ENCODE measurements around the gene BMP2K.
"Not testable (repeated sequence)": the region's sequence is repeated elsewhere in the genome, so short reads cannot be mapped to it uniquely, and the experiment has no call there.

BMP2K gene

DNA sequence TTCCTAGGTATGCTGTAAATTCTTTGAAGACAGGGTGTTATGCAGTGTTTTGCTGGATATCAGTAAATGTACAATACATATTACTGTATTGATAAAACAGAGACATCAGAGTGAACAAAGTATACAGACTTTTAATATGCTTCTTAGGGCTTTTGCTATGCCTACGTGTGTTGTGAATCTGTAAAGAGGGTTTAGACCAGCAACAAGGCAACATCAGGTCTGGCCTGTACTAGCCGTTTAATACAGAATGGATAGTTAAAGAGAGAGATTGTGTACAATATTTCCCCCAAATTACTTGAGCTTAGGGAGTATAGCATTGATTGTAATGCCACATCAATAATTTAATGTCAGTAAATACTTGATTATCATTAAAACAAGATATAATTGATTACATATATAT is 87.8 kb downstream of the BMP2K start:
- POLR2A ChIA-PET: no interaction called here

DNA sequence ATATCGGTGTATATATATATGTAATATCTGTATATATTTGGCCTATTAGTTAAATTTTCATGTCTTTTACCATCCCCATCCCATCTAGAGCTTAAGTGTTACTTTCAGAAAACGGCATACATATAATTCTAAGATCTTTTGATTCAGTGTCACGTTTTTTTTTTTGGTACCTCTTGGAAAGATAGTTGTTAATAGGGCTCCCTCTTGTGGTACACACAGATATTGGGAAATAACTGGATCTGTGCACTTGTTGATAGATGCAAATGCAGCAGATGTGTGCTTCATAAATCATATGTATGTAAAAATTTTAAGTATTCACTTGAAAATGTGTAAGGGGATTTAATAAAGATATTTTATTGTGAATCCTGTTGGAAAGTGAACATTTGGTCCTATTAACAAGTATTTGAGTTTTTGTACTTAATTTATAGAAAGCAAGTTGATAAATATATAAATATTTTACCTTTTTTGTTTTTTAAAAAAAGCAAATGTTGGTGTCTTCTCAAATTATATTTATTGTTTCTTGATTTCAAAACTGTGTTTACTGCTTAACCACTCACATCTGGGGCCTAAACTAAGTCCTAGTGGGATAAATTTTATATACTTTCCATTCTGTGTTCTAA is 88.4 kb downstream of the BMP2K start:
- ChIA-PET CTCF (interaction anchor here (0.7 to 4.8 kb wide), 25 partner anchors 8 to 1222 kb away, joined by 3 to 98 read pairs (median 5); partner anchors contain the start of gene ANXA3), POLR2A (no interaction called here)
- no peak overlapping the region for H3K4me3 ChIP-seq (ENCODE audit: low read depth, low read length)
- TF ChIP-seq, protein P1, sequence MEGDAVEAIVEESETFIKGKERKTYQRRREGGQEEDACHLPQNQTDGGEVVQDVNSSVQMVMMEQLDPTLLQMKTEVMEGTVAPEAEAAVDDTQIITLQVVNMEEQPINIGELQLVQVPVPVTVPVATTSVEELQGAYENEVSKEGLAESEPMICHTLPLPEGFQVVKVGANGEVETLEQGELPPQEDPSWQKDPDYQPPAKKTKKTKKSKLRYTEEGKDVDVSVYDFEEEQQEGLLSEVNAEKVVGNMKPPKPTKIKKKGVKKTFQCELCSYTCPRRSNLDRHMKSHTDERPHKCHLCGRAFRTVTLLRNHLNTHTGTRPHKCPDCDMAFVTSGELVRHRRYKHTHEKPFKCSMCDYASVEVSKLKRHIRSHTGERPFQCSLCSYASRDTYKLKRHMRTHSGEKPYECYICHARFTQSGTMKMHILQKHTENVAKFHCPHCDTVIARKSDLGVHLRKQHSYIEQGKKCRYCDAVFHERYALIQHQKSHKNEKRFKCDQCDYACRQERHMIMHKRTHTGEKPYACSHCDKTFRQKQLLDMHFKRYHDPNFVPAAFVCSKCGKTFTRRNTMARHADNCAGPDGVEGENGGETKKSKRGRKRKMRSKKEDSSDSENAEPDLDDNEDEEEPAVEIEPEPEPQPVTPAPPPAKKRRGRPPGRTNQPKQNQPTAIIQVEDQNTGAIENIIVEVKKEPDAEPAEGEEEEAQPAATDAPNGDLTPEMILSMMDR (IDR thresholded peaks at IDR 0.05; ENCODE audit: insufficient read depth, low read length, missing control alignments): peak; percentile 41
- peak; percentile 38 for DNase-seq (ENCODE audit: low read depth, low spot score)

More for the DNA sequence above, 87.8 kb downstream of the BMP2K start:
- CTCF ChIA-PET: interaction anchor here (0.7 to 4.8 kb wide), 26 partner anchors 9 to 1222 kb away, joined by 3 to 98 read pairs (median 4); partner anchors contain the start of gene ANXA3
- TF ChIP-seq, protein P1 (IDR thresholded peaks at IDR 0.05; ENCODE audit: insufficient read depth, low read length, missing control alignments): no peak
- DNase-seq (ENCODE audit: low read depth, low spot score): no peak
- no peak overlapping the region for H3K4me3 ChIP-seq (ENCODE audit: low read depth, low read length)

DNA sequence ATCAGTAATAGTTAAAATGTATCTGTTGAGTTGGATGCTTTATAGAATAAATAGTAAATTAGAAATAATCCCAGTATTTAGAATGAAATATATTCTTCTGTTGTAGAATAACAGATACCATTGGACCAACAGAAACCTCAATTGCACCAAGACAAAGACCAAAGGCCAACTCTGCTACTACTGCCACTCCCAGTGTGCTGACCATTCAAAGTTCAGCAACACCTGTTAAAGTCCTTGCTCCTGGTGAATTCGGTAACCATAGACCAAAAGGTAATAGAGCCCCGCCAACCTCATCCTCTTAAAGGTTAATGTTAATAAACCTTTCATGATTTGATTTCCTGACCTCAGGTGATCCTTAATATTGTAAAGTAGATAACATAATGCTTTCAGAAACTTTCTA is 89.3 kb downstream of the BMP2K start:
- no peak overlapping the region for H3K4me3 ChIP-seq (ENCODE audit: low read depth, low read length)
- TF ChIP-seq, protein P1 (IDR thresholded peaks at IDR 0.05; ENCODE audit: insufficient read depth, low read length, missing control alignments): no peak
- CTCF ChIA-PET: interaction anchor here (0.8 to 4.8 kb wide), 7 partner anchors 11 to 314 kb away, joined by 3 to 98 read pairs (median 8); partner anchors contain the start of gene ANXA3
- DNase-seq (ENCODE audit: low read depth, low spot score): no peak
- POLR2A ChIA-PET: no interaction called here

DNA sequence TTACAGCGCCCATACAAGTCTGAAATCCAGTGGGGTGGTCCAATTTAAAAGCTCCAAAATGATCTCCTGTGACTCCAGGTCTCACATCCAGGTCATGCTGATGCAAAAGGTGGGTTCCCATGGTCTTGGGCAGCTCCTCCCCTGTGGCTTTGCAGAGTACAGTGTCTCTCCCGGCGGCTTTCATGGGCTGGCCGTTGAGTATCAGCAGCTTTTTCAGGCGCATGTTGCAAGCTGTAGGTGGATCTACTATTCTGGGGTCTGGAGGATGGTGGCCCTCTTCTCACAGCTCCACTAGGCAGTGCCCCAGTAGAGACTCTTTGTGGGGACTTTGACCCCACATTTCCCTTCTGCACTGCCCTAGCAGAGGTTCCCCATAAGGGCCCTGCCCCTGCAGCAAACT is 92.6 kb downstream of the BMP2K start:
- DNase-seq (ENCODE audit: low read depth, low spot score); H3K4me3 ChIP-seq (ENCODE audit: low read depth, low read length): not testable (repeated sequence)
- ChIA-PET POLR2A (interaction anchor here (0.7 kb wide), 1 partner anchor 15 kb away, joined by 3 read pairs; no protein-coding TSS in a partner anchor), CTCF (interaction anchor here (2.8 kb wide), 1 partner anchor 256 kb away, joined by 11 read pairs; no protein-coding TSS in a partner anchor)

DNA sequence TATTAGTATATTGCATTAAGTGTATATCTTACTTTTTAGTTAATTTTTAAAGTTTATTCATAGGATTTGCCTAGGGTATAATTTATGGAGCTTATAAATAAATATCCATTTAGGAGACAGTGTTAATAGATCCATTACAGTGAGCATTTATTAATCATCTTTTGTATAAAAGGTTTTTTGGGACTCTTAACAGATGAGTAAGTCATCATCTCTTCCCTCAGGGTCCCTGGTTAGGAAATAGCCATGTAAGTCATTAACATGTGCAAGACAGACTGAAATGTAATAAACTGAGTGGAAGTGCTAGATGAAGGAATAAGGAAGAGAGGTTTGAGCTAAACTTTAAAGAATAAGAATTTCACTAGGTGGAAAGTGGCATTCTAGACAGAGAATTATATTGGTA is 93.9 kb downstream of the BMP2K start:
- CTCF ChIA-PET: interaction anchor here (1.0 to 2.8 kb wide), 4 partner anchors 21 to 876 kb away, joined by 3 to 11 read pairs (median 3); no protein-coding TSS in a partner anchor
- H3K4me3 ChIP-seq (ENCODE audit: low read depth, low read length): no peak overlapping the region
- DNase-seq (ENCODE audit: low read depth, low spot score): no peak
- POLR2A ChIA-PET: no interaction called here
- TF ChIP-seq, protein P1 (IDR thresholded peaks at IDR 0.05; ENCODE audit: insufficient read depth, low read length, missing control alignments): no peak

DNA sequence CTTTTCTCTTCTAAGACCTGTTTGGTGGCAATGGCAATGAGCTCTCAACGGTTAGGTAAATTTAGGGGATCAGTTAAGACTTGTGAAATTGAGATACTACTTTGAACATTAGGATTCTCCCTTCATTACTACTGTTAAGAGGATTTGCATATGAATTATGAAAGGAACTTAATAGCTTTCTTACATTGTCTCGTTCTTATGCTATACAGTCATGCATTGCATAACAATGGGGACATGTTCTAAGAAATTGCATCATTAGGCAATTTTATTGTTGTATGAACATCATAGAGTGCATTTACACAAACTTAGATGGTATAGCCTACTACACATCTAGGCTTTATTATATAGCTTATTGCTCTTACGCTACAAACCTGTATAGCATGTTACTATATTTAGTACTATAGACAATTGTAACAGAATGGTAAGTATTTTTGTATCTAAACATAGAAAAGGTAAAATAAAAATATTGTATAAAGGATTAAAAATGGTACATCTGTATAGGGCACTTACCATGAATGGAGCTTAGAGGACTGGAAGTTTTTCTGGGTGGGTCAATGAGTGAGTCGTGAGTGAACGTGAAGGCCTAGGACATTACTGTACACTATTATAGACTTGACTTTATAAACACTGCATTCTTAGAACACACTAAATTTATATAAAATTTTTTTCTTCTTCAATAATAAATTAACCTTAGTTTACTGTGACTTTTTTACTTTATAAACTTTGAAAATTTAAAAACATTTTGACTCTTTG is 100.6 kb downstream of the BMP2K start:
- H3K4me3 ChIP-seq (ENCODE audit: low read depth, low read length): no peak overlapping the region
- DNase-seq (ENCODE audit: low read depth, low spot score): no peak
- TF ChIP-seq, protein P1 (IDR thresholded peaks at IDR 0.05; ENCODE audit: insufficient read depth, low read length, missing control alignments): no peak
- POLR2A ChIA-PET: no interaction called here
- CTCF ChIA-PET: interaction anchor here (1.9 kb wide), 1 partner anchor 12 kb away, joined by 8 read pairs; no protein-coding TSS in a partner anchor

All from AG04449 (cell line).